WERI-Rb-1 (cell line): Measurements from ENCODE around the gene CTSC.
"Not testable (repeated sequence)": the region's sequence is repeated elsewhere in the genome, so short reads cannot be mapped to it uniquely, and the experiment has no call there.

ENCODE experiments used
- DNase-seq: peaks from one replicate; pipeline ENCODE4 v3.0.0-alpha.2; 2020
- H3K27ac ChIP-seq: fragments of 250-450 bp; sonication (Bioruptor Pico); 2 replicates; pipeline ENCODE4 v1.5.1; 2020; ENCODE audit warnings: mild to moderate bottlenecking, moderate library complexity
- H3K27me3 ChIP-seq: fragments of 250-450 bp; sonication (Bioruptor Pico); 2 replicates; pipeline ENCODE4 v1.5.1; 2021; ENCODE audit warnings: mild to moderate bottlenecking, low read depth, moderate library complexity; ENCODE audit not compliant: insufficient read depth, severe bottlenecking
- H3K36me3 ChIP-seq: fragments of 250-450 bp; sonication (Bioruptor Pico); 2 replicates; pipeline ENCODE4 v1.5.1; 2020; ENCODE audit warnings: mild to moderate bottlenecking, moderate library complexity
- H3K4me3 ChIP-seq: 2 replicates; pipeline ENCODE4 v1.5.1; 2011; ENCODE audit warnings: low read depth, mild to moderate bottlenecking, control low read depth, low read length
- H3K9me3 ChIP-seq: fragments of 250-450 bp; sonication (Bioruptor Pico); 2 replicates; pipeline ENCODE4 v1.5.1; 2021; ENCODE audit warnings: mild to moderate bottlenecking, moderate library complexity; ENCODE audit not compliant: severe bottlenecking
- CTCF ChIP-seq: IDR thresholded peaks from 2 replicates; pipeline ENCODE4 v1.5.1; 2011; ENCODE audit warnings: low read depth, mild to moderate bottlenecking, control low read depth, inconsistent platforms, low read length

CTSC gene

DNA sequence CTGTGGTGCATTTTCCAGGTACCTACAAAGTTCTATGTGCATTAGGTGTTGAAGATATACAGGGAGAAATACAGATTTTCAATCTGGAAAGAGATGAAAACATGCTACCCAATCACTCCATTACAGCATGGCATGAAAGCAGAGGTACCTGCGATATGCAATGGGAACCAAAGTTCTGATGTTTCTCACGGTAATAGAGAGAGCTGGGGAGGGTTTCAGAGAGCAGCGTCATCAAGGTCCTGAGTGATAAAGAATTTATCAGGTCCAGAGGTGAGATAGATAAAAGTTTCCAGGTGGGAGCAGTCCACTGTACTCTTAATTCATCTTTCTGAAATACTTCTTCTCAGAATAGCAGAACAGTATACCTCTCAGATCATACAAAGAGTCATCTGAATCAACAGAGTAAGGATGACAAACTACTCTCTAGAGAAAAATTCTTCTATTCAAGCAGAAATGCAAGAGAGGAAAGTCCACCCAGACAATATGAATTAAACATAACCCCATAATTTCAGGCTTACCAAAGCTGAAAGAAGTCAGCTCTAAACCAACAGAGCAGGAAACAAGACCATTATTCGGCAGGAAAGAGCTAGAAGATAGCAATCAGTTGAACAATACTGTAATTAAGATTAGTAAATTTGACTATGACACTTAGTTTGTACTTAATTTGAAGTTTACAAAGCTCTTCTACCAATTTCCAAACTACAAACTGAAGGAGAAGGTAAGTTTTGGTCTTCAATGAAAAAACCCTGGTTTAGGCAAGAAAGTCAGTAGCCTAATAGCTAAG is 12.8 kb downstream of the CTSC start:
- DNase-seq, result no peak
- no peaks in the 10 kb centered on the region for H3K27me3 ChIP-seq
- H3K27ac ChIP-seq, result no peak overlapping the region
- H3K36me3 ChIP-seq, result no peaks in the 10 kb centered on the region; the same call in 1 of the 2 replicates
- no peaks in the 10 kb centered on the region for H3K9me3 ChIP-seq
- no peak overlapping the region for H3K4me3 ChIP-seq
- TF ChIP-seq CTCF, result no peak

DNA sequence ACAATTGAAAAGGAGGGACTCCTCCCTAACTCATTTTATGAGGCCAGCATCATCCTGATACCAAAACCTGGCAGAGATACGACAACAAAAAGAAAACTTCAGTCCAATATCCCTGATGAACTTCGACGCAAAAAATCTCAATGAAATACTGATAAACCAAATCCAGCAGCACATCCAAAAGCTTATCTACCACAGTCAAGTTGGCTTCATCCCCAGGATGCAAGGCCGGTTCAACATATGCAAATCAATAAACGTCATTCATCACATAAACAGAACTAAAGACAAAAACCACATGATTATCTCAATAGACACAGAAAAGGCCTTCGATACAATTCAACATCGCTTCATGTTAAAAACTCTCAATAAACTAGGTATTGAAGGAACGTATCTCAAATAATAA is 14.7 kb downstream of the CTSC start:
- not testable (repeated sequence) for H3K27me3 ChIP-seq, H3K4me3 ChIP-seq, H3K36me3 ChIP-seq, H3K27ac ChIP-seq, H3K9me3 ChIP-seq, DNase-seq

- not testable (repeated sequence) for H3K4me3 ChIP-seq, H3K27me3 ChIP-seq, H3K36me3 ChIP-seq, H3K27ac ChIP-seq, DNase-seq, H3K9me3 ChIP-seq
Observed at GRCh38 chr11:88321412-88321811, 16.1 kb downstream of the CTSC start.

DNA sequence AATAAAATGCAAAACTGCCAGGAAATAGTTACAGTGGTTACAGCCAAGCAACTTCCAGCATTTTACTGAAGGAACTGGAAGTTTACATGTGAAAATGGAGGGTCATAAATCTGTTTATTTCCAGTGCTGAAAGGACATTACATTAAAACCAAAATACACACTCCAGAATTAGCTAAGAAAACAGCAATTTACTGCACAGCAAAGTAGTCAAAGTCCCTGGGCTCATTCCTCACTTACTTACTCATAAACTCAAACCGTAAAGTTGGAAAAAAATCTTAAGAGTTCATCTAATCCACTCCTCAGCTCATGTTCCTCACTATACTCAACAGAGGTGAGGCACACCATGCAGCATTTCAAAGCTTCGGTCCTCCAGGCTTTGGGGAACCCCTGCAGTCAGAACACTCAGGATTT is 17.4 kb downstream of the CTSC start:
- TF ChIP-seq CTCF, result no peak
- no peaks in the 10 kb centered on the region; the same call in 1 of the 2 replicates for H3K36me3 ChIP-seq
- H3K27ac ChIP-seq, result no peak overlapping the region
- no peak overlapping the region for H3K4me3 ChIP-seq
- no peaks in the 10 kb centered on the region for H3K9me3 ChIP-seq
- no peak for DNase-seq
- H3K27me3 ChIP-seq, result no peaks in the 10 kb centered on the region

DNA sequence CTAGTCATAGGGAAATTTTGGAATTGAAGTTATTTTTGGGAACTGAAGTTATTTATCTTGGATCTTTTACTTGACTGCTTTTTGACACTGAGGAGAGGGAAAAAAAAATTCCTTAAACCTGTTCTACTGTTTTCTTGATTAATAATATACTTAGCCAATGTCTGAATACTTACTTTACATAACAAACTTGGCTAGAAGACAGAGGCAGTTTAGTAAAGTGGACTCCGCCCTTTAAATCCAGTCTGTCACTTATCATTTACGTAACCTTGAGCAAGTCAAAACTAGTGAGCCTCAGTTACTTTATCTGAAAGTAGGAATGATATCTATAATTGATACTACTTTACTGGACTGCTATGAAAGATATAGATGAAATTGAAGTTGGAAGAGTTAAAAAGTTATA is 19.5 kb downstream of the CTSC start:
- no peak overlapping the region for H3K27ac ChIP-seq
- DNase-seq, result no peak
- H3K27me3 ChIP-seq, result no peaks in the 10 kb centered on the region
- no peak overlapping the region for H3K4me3 ChIP-seq
- H3K9me3 ChIP-seq, result no peaks in the 10 kb centered on the region
- TF ChIP-seq CTCF, result no peak
- no peaks in the 10 kb centered on the region; the same call in 1 of the 2 replicates for H3K36me3 ChIP-seq

GRCh38 chr11:88317536-88317935 is 20.0 kb downstream of the CTSC start:
- H3K4me3 ChIP-seq, result no peak overlapping the region
- no peaks in the 10 kb centered on the region; the same call in 1 of the 2 replicates for H3K36me3 ChIP-seq
- TF ChIP-seq CTCF, result no peak
- no peaks in the 10 kb centered on the region for H3K27me3 ChIP-seq
- no peak overlapping the region for H3K27ac ChIP-seq
- DNase-seq, result no peak
- no peaks in the 10 kb centered on the region for H3K9me3 ChIP-seq

- Histone ChIP-seq H3K36me3 (no peaks in the 10 kb centered on the region), H3K27me3 (no peaks in the 10 kb centered on the region), H3K27ac (no peak overlapping the region), H3K9me3 (no peaks in the 10 kb centered on the region), H3K4me3 (no peak overlapping the region)
- no peak for DNase-seq
- no peak for TF ChIP-seq CTCF
Observed at GRCh38 chr11:88315981-88316441, 21.5 kb downstream of the CTSC start.
